ENCODE data around the gene SYNGR3.

- no peak for TF ChIP-seq CTCF (IDR thresholded peaks at IDR 0.05)
- no peak for TF ChIP-seq POLR2A (IDR thresholded peaks at IDR 0.05)
- TF ChIP-seq POLR2AphosphoS5 (IDR thresholded peaks at IDR 0.05; ENCODE audit: insufficient read depth in 1 of 2, low read depth in 1 of 2), result no peak
These were observed 45.1 kb downstream of the SYNGR3 start for GRCh38 chr16:2034696-2035430.
